GM18507 (cell line): Measurements from ENCODE around the gene IP6K1.

Source experiments
- DNase-seq: peaks from one replicate; pipeline ENCODE4 v3.0.0; 2011; ENCODE audit warnings: low read depth; ENCODE audit not compliant: insufficient read length; ENCODE audit errors: extremely low spot score
- FAIRE-seq: peaks from 2 replicates; lab custom pipeline; 2011; peaks lifted over from hg19 to GRCh38; lab: Jason Lieb, UNC

IP6K1 gene

GRCh38 chr3:49729966-49730609 lies 56.3 kb downstream of the IP6K1 start:
- DNase-seq (no peak), FAIRE-seq (no peak)

GRCh38 chr3:49727924-49728361 lies 58.4 kb downstream of the IP6K1 start:
- DNase-seq (no peak), FAIRE-seq (no peak)

GRCh38 chr3:49727154-49727923 lies 59.0 kb downstream of the IP6K1 start:
- FAIRE-seq (no peak), DNase-seq (no peak)

- no peak for FAIRE-seq
- DNase-seq = no peak
These were observed 60.2 kb downstream of the IP6K1 start for GRCh38 chr3:49725906-49726681.

- no peak for DNase-seq
- FAIRE-seq = peak; percentile 71
These were observed 61.8 kb downstream of the IP6K1 start for GRCh38 chr3:49724586-49724985.

GRCh38 chr3:49723628-49724551 lies 62.5 kb downstream of the IP6K1 start, which contains the start of gene GMPPB:
TSS of gene GMPPB (minus strand) at chr3:49723951. CDS start at chr3:49723726, 225 bp downstream.
- DNase-seq (peak; percentile 98), FAIRE-seq (peak; percentile 96)

- DNase-seq = peak; percentile 37
- FAIRE-seq = peak; percentile 73
These were observed 63.1 kb downstream of the IP6K1 start for GRCh38 chr3:49723296-49723627.

- FAIRE-seq = no peak
These were observed 63.4 kb downstream of the IP6K1 start for GRCh38 chr3:49722896-49723295.

GRCh38 chr3:49721896-49722781 lies 64.2 kb downstream of the IP6K1 start:
- no peak for DNase-seq

More at GRCh38 chr3:49722896-49723295, 63.4 kb downstream of the IP6K1 start:
- DNase-seq = no peak

GRCh38 chr3:49721596-49721895 lies 64.8 kb downstream of the IP6K1 start:
- DNase-seq = no peak
- no peak for FAIRE-seq

More at GRCh38 chr3:49721896-49722781, 64.2 kb downstream of the IP6K1 start:
- no peak for FAIRE-seq

- FAIRE-seq (no peak), DNase-seq (no peak)
These were observed 65.3 kb downstream of the IP6K1 start for GRCh38 chr3:49720855-49721595.

- DNase-seq (peak; percentile 89), FAIRE-seq (peak; percentile 91)
These were observed 67.0 kb downstream of the IP6K1 start, which contains the start of gene AMIGO3 for GRCh38 chr3:49719214-49719884. TSS of gene AMIGO3 (minus strand) at chr3:49719684. CDS start at chr3:49719465, 219 bp downstream.

GRCh38 chr3:49718858-49719213 lies 67.5 kb downstream of the IP6K1 start:
- DNase-seq (no peak), FAIRE-seq (no peak)

- no peak for DNase-seq
- FAIRE-seq = no peak
These were observed 68.1 kb downstream of the IP6K1 start for GRCh38 chr3:49717959-49718857.

- FAIRE-seq (no peak), DNase-seq (no peak)
These were observed 69.0 kb downstream of the IP6K1 start for GRCh38 chr3:49717211-49717958.
